Body of pancreas (tissue), 4 donors: ENCODE data around the gene TMEM208.

ENCODE experiments used
- POLR2A ChIP-seq, 3 donors: fragments of 450-650 bp; IDR thresholded peaks; one replicate each; pipeline ENCODE4 v1.6.1; 2016; ENCODE audit warnings: antibody characterized with exemption in 3 of 3, mild to moderate bottlenecking in 2 of 3
- TF ChIP-seq, protein P1 (sequence below), 7 experiments: fragments of 450-650 bp in 4 of 7; fragments of 200-600 bp in 3 of 7; sonication (generic) in 3 of 7; IDR thresholded peaks; one replicate each; pipeline ENCODE4 v1.5.1; 2016 to 2019; ENCODE audit warnings: antibody characterized with exemption in 7 of 7

- TF ChIP-seq, protein P1, sequence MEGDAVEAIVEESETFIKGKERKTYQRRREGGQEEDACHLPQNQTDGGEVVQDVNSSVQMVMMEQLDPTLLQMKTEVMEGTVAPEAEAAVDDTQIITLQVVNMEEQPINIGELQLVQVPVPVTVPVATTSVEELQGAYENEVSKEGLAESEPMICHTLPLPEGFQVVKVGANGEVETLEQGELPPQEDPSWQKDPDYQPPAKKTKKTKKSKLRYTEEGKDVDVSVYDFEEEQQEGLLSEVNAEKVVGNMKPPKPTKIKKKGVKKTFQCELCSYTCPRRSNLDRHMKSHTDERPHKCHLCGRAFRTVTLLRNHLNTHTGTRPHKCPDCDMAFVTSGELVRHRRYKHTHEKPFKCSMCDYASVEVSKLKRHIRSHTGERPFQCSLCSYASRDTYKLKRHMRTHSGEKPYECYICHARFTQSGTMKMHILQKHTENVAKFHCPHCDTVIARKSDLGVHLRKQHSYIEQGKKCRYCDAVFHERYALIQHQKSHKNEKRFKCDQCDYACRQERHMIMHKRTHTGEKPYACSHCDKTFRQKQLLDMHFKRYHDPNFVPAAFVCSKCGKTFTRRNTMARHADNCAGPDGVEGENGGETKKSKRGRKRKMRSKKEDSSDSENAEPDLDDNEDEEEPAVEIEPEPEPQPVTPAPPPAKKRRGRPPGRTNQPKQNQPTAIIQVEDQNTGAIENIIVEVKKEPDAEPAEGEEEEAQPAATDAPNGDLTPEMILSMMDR (IDR thresholded peaks at IDR 0.05), result no peak
- no peak for TF ChIP-seq POLR2A (IDR thresholded peaks at IDR 0.05)
Measured at GRCh38 chr16:67186550-67186950, 40.4 kb upstream of the TMEM208 start.
